GM12872 (cell line): ENCODE results near the gene BMP7.

Experiments used
- CTCF ChIP-seq: IDR thresholded peaks from 3 replicates; pipeline ENCODE4 v1.5.1; 2011; ENCODE audit warnings: low read depth, mild to moderate bottlenecking, low read length, moderate library complexity; ENCODE audit not compliant: insufficient read depth

BMP7 gene

GRCh38 chr20:57236813-57237584, 29.4 kb downstream of the BMP7 start:
- no peak for TF ChIP-seq CTCF

- no peak for TF ChIP-seq CTCF
Observed at GRCh38 chr20:57234556-57235251, 31.7 kb downstream of the BMP7 start.

- no peak for TF ChIP-seq CTCF
Observed at GRCh38 chr20:57231951-57232428, 34.5 kb downstream of the BMP7 start.

GRCh38 chr20:57231161-57231560, 35.3 kb downstream of the BMP7 start:
- TF ChIP-seq CTCF, result no peak

- no peak for TF ChIP-seq CTCF
Observed at GRCh38 chr20:57230247-57230646, 36.2 kb downstream of the BMP7 start.

- no peak for TF ChIP-seq CTCF
Observed at GRCh38 chr20:57229490-57229889, 37.0 kb downstream of the BMP7 start.

GRCh38 chr20:57225830-57226229, 40.6 kb downstream of the BMP7 start:
- no peak for TF ChIP-seq CTCF
